ENCODE results near the gene C18orf63. TPM values are rescaled to one million over a fixed set of nuclear protein-coding genes. Genes with fewer than 3 reads are reported as not detected.
A peak's percentile ranks its signal among the peaks of the same experiment; 100 is the strongest.

C18orf63 gene
- total RNA-seq, 1 experiment from 2014 or later: not detected

- Histone ChIP-seq H3K27me3 (ENCODE audit: low read length) (no peaks in the 10 kb centered on the region), H3F3A (ENCODE audit: low read length, unreplicated experiment) (no peaks in the 10 kb centered on the region), H3K9me2 (replicated peaks; ENCODE audit: low read length) (no peaks in the 10 kb centered on the region), H2AFZ (ENCODE audit: low read length) (peak overlapping the region; percentile 92), H3K27ac (ENCODE audit: low read length) (no peak overlapping the region), H4K20me1 (ENCODE audit: low read length) (no peaks in the 10 kb centered on the region), H3K4me2 (ENCODE audit: low read length) (peak overlapping the region; percentile 96), H3K36me3 (ENCODE audit: low read depth, low read length) (no peaks in the 10 kb centered on the region), H3K9me3 (ENCODE audit: low read length) (no peaks in the 10 kb centered on the region), H3K79me2 (ENCODE audit: low read length) (peaks cover 53% of the 10 kb centered on the region), H3K4me1 (ENCODE audit: insufficient read depth, low read length) (peaks cover 42% of the 10 kb centered on the region), H3K4me3 (ENCODE audit: low read length) (peak overlapping the region; percentile 91), H3K9ac (ENCODE audit: low read length) (peak overlapping the region; percentile 65)
- no TSS peak for BruUV-seq (replicated peaks)
- intact Hi-C loops (cut with micrococcal nuclease): loop anchor here (2.0 kb wide), 1 partner anchor 26 kb away; no protein-coding TSS in a partner anchor
- POLR2A ChIA-PET (ENCODE audit: unreplicated experiment): no interaction called here
- TF ChIP-seq EZH2 (IDR thresholded peaks at IDR 0.05; ENCODE audit: low read length, unreplicated experiment) (no peak), CTCF (conservative IDR thresholded peaks at IDR 0.05; ENCODE audit: low read depth, low read length) (peak; percentile 43; the same call in 1 of the 2 replicates)
- CTCF ChIA-PET: no interaction called here
- ATAC-seq (peak; percentile 26), DNase-seq (peak; percentile 70)
Observed at GRCh38 chr18:74290794-74291471, 24.7 kb upstream of the C18orf63 start.

- Histone ChIP-seq H3K27ac (ENCODE audit: low read length) (no peak overlapping the region), H3K9me2 (replicated peaks; ENCODE audit: low read length) (no peaks in the 10 kb centered on the region), H3K4me1 (ENCODE audit: insufficient read depth, low read length) (peaks cover 37% of the 10 kb centered on the region), H3K36me3 (ENCODE audit: low read depth, low read length) (no peaks in the 10 kb centered on the region), H3K79me2 (ENCODE audit: low read length) (peaks cover 49% of the 10 kb centered on the region), H3K9me3 (ENCODE audit: low read length) (no peaks in the 10 kb centered on the region), H3F3A (ENCODE audit: low read length, unreplicated experiment) (no peaks in the 10 kb centered on the region), H3K4me2 (ENCODE audit: low read length) (peak overlapping the region; percentile 96), H3K27me3 (ENCODE audit: low read length) (no peaks in the 10 kb centered on the region), H3K9ac (ENCODE audit: low read length) (peak overlapping the region; percentile 65), H4K20me1 (ENCODE audit: low read length) (no peaks in the 10 kb centered on the region), H3K4me3 (ENCODE audit: low read length) (peak overlapping the region; percentile 91), H2AFZ (ENCODE audit: low read length) (peak overlapping the region; percentile 92)
- DNase-seq (no peak), ATAC-seq (no peak)
- BruUV-seq (replicated peaks): no TSS peak
- intact Hi-C loops (cut with micrococcal nuclease): loop anchor here (2.0 kb wide), 1 partner anchor 25 kb away; no protein-coding TSS in a partner anchor
- CTCF ChIA-PET: no interaction called here
- no peak for TF ChIP-seq EZH2phosphoT487 (IDR thresholded peaks at IDR 0.05; ENCODE audit: borderline replicate concordance, low read length)
- no peak for TF ChIP-seq EZH2 (IDR thresholded peaks at IDR 0.05; ENCODE audit: low read length, unreplicated experiment)
- no peak for TF ChIP-seq CTCF (conservative IDR thresholded peaks at IDR 0.05; ENCODE audit: low read depth, low read length)
- POLR2A ChIA-PET (ENCODE audit: unreplicated experiment): no interaction called here
Observed at GRCh38 chr18:74291472-74291770, 24.2 kb upstream of the C18orf63 start.

All from PC-3 (cell line).